Kidney glomerular epithelial cell (primary cell): ENCODE results near the gene SLC9A5.

Experiments used
- DNase-seq: peaks from one replicate; lab custom pipeline; 2025; lab: John Stamatoyannopoulos, UW

SLC9A5 gene

DNA sequence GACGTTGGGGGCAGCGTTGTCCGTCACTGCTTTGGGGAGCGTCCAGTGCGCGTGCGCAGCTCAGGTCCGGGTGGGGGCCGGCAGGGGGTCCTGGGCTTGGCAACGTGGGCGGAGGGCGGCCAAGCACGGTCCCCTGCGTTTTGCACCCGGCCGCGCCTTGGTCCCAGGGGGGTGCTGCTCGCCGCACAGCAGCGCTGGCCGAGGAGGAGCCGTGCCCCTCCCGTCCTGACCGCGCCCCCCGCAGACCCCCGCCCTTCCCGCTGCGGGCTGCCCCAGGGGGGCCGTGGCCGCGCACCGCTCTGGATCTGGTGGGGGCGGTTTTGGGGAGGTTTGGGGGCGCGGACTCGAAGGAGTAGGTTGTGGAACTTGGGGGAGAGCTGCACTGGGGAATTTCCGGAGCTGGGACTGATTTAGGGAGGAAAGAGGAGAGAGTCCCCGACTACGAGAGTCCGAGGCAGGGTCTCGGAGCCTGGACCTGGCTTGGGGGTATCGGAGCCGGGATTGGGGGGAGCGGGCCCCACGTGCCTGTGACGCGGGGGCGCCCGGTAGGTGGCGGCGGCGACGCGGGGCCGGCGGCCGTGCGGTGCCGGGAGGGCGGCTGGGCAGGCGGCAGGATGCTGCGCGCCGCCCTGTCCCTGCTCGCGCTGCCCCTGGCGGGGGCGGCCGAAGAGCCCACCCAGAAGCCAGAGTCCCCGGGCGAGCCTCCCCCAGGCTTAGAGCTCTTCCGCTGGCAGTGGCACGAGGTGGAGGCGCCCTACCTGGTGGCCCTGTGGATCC is at the start of gene SLC9A5:
Gene SLC9A5 (plus strand): TSS at position 579 of the 777 bp plus-strand sequence. CDS start 36 bp downstream, at position 615.
- DNase-seq = no peak

DNA sequence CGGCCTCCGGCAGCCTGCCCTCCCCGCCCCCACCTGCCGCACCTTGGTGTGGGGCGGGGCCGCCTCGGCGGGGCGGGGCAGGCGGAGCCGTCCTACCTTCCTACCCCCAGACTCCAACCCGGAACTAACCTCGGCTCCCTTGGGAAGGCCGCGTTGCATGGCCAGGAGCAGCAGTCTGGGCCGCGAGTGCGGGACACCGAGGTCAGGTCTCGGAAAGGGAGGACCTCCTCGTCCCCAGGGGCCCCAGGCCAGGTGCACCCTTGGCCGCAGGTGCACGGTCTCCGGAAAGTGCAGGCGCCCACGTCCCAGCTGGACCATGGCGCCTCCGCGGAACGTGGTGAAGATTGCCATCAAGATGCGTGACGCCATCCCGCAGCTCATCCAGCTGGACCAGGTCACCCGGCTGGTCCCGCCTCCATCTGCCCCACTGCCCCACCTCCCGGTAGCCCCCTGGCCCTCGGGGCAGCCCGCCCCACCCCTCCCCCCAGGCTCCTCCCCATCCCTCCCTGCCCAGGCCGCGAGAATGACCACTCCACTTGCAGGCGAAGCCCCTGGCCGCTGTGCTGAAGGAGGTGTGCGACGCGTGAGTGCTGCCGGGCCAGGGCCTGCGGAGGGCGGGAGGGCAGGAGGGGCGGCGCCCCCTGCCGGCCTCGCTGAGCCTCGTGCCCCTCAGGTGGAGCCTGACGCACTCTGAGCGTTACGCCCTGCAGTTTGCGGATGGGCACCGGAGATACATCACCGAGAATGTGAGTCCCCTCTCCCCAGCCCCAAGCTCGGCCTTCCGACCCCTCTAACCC is 49.6 kb upstream of the SLC9A5 start, which contains the start of gene ELMO3:
Gene ELMO3 (plus strand): TSS at position 121 of the 797 bp plus-strand sequence. CDS start 196 bp downstream, at position 317.
- DNase-seq = no peak

DNA sequence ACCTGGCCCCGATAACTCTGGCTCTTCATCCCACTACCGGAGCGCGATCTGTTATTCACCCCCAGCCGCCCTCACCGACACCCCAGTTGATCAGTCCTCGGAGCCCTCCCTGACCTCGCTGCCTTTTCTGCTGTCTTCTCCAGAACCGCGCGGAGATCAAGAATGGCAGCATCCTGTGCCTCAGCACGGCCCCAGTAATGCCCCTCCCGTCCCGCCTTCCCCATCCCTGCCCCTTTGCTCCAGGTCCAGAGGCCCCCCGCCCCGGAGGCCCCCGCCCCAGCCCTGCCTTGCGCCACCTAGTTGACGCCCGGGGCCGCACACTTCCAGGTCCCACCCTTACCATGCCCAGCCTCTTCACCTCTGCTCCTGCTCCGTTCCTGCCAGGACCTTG is 49.0 kb upstream of the SLC9A5 start:
- no peak for DNase-seq

GRCh38 chr16:67200491-67200890 is 48.3 kb upstream of the SLC9A5 start:
- DNase-seq = no peak

DNA sequence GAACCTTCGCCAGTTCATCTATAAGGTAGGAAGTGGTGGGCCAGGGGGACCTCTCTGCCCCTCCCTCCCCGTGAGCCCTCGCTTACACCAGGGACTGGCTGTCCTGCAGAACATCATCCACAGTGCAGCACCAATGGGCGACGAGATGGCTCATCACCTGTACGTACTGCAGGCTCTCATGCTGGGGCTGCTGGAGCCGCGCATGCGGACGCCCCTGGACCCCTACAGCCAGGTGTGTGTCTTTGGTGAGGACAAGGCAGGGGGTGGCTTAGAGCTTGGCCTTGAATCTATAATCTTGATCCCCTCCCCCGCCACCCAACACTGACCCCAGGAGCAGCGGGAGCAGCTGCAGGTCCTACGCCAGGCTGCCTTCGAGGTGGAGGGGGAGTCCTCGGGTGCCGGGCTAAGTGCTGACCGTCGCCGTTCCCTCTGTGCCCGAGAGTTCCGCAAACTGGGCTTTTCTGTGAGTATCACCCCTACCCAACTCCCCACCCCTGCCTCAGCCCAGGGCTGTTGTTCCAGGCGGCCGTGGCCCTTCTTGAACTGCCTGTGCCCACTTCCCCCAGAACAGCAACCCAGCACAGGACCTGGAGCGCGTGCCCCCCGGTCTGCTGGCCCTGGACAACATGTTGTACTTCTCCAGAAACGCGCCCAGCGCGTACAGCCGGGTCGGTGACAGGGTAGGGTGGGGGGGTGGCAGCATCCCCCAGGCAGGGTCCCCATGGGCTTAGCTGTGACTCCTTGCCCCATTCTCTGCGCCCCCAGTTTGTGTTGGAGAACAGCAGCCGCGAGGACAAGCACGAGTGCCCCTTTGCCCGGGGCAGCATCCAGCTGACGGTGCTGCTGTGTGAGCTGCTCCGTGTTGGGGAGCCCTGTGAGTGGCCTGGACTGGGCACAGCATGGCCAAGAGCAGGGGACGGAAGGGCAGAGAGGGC is 47.1 kb upstream of the SLC9A5 start:
- DNase-seq = no peak

GRCh38 chr16:67202426-67202825 is 46.4 kb upstream of the SLC9A5 start:
- DNase-seq = no peak

DNA sequence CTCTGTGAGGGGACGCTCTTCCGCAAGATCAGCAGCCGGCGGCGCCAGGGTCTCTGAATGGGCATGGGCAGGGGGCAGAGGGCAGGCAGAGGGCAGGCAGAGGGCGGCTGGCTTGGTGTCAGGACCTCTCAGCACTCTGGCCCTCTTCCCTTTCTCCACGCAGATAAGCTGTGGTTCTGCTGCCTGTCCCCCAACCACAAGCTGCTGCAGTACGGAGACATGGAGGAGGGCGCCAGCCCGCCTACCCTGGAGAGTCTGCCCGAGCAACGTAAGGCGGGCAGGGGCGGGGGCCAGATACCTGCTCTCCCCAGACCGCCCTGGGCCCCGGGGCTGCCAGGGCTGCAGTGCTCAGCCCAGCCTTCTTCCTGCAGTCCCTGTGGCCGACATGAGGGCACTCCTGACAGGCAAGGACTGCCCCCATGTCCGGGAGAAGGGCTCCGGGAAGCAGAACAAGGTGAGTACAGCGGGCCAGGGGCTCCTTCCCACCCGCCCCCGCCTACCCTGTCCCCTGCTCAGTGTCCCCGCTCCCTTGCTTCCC is 45.8 kb upstream of the SLC9A5 start:
- DNase-seq = no peak

DNA sequence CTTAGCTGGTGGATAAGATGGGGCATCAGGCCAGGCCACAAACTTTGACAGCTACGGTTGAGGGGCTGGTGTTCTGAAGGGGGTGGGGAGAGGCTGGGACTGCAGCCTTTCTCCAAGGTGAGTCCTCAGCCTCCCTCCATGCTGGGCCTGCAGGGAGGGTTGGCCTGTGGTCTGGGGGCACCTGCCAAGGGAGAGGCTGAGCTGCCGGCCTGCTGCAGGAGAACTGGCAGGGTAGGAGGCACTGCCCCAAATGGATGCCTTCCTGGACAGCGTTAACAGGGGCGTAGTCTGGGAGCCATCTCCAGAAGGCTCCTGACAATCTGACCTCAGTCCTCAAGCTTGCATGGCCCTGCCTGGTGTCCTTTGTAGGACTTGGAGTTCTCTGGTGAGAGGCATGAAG is 44.7 kb upstream of the SLC9A5 start:
- no peak for DNase-seq

- DNase-seq = no peak
These were observed 42.5 kb upstream of the SLC9A5 start for GRCh38 chr16:67206129-67206837.

DNA sequence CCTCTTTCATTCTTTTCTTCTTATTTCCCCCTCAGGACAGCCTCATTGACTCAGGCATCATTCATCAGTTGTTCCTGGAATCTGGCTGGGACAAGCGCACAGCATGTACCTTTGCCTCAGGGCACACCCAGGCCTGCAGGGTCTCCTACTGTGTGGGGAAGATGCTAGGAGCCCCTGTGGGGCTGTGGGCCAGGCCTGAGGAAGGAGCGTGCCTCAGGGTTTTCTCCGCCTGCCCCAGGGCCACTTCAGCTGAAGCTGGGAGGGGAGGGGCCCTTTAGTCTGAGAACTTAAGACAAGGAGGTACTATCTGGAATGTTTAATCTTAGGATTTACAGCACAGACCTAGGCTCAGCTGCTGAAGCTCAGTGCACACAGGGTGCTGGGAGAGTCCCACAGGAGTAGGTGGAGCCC is 41.9 kb upstream of the SLC9A5 start:
- DNase-seq = no peak

DNA sequence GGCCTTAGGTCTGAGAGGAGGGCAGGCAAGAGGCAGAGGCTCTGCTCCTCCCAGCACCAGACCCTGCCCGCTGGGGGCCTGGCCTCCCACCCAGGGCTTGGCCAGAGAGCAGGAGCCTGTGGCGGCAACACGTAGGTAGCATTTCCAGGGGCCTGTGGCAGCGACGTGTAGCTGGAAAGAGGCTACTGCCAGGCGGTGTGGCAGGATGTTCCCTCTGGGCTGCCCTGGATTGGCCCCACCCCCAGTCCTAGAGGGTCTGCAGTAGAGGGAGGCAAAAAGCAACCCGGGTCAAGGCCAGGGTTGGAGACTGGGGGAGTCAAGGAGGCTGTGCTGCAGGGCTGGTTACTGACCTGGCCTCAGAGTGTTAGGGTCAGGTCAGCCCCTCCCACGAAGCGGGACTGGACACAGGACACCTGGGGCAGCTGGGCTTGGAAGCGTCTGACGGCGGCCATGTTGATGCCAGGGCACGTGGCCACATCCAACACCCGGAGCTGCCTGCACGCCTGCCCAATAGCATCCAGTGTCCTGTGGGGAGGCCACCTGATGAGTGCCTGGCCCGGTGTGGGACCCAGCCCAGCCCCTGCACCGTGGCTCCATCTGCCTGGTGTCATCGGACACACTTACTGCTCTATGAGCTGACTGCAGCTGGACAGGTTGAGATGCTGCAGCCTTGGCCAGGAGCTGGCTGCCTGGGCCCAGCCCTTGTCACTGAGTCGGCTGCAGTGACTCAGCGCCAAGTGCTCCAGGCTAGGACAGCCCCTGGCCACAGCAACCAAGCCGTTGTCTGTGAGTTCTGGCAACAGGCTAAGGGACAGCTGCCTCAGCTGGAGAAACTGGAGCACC is 41.3 kb upstream of the SLC9A5 start:
- no peak for DNase-seq

DNA sequence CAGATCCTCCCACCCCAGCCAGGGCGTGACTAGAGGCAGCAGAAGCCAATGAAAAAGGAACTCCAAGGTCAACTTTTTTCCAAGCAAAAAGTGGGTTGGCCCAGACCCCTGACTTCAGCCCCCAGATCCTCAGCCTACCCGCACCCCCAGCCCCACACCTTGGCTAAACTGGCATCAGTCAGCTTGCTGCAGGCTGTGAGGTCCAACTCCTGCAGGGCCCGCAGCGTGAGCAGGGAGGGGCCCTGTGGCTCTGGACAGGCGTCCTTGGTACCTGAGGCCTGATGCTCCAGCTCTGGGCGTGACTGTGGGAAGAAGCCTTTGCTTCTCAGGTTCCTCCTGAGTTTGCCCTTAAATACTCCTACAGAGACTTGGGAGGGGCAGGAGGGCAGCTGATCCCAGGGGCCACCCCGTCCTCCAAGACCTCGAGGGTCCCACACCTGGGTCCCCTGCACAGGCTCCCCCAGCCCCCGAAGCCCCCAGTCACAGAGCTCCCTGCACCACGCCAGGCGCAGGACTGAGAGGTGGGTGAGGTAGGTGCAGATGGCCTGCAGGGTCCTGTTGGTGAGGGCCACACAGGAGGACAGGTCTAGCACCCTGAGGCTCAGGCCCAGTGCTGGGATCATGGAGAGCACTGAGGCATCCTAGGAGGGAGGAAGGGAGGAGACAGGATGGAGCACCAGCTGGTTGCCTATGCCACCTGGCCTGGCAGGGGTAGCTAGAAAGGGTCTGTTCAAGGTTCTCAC is 40.5 kb upstream of the SLC9A5 start:
- no peak for DNase-seq

DNA sequence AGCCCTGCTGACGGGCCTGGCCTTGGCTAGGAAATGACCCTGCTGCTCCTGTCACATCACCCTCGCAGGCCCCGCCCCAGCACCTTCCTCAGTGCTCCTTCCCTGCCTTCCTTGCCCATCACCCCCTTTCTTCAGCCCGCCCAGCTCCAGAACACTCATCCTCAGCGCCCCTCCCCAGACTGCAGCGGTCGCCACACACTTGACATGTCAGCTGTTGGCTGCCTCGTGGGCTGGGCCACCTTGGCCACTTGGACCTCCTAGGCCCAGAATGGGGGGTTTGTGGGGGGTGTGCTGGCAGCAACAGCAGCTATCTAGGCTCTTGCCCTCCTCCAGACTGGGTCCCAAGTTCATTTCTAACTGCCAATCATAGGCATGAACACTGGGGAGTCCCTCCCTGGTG is 39.2 kb upstream of the SLC9A5 start:
- no peak for DNase-seq

- no peak for DNase-seq
These were observed 38.5 kb upstream of the SLC9A5 start for GRCh38 chr16:67210069-67210937.

- no peak for DNase-seq
These were observed 37.1 kb upstream of the SLC9A5 start for GRCh38 chr16:67211674-67212073.

DNA sequence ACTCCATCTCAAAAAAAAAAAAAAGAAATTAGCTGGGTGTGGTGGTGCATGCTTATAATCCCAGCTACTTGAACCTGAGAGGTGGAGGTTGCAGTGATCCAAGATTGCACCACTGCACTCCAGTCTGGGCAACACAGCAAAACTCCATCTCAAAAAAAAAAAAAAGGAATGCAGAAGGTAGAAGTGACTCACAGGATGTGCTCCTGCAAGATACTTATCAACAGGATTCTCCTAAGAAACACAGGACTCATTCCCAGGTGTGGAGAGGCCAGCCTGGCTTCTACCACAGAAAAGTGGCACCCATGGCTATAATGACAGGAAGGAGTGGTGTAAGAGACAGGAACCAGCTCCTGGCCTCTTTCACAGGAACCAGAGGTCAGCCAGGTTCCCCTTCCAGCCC is 36.0 kb upstream of the SLC9A5 start:
- peak; percentile 16 for DNase-seq

GRCh38 chr16:67213197-67214019 is 35.4 kb upstream of the SLC9A5 start:
- no peak for DNase-seq

DNA sequence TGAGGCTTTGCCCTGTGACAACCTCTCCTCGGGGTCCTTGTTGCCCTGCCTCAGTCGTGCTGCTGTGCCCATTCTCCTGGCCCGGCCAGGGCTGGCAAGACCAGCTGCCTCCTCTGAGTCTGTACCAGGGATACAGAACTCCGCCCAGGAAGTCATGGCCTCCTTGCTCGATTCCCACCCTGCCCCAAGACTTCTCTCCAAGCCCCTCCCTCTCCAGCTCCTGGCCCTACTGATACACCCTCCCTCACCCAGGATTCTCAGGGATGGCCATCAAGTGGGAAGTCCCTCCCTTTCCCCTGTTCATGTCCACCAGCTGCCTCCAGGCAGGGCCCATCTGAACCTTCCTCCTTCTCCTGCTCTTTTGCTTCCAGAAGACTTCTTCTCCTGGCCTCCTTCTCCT is 33.1 kb upstream of the SLC9A5 start:
- DNase-seq = no peak
